OCI-LY3 (cell line): ENCODE results near the gene PBX4.

ENCODE experiments used
- EZH2phosphoT487 ChIP-seq: fragments of 200-600 bp; shearing (Covaris generic); IDR thresholded peaks from 2 replicates; pipeline ENCODE4 v1.6.1; 2018; ENCODE audit warnings: antibody characterized with exemption, mixed run types, low read depth
- TF ChIP-seq, protein P1 (sequence below): fragments of 200-600, 300-600 bp; sonication (generic); IDR thresholded peaks from 2 replicates; pipeline ENCODE4 v1.5.1; 2014; ENCODE audit warnings: antibody characterized with exemption, low read length, low read depth

DNA sequence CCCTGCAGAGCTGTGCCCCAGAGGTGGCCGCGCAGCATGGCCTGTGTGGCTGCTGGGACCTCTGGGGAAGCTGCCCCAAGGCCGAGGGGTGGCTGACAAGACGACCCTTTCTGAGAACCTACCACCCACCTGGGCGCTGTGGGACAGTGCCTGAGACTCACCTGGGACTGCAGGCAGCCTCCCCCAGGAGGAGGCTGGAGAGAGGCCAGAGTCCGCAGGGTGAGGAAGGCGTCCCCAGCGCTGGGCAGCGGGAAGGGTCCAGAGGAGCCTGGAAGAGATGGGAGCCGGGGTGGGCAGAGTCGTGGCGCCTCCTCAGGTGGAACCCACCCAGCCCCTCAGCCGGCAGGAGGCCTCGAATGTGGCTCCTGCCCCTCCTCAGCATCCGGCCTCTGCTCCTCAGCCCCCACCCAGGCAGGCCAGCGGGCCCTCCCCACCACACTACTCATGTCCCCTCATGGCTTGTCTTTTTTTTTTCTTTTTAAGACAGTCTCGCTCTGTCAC lies 55.1 kb downstream of the PBX4 start:
- TF ChIP-seq, protein P1, sequence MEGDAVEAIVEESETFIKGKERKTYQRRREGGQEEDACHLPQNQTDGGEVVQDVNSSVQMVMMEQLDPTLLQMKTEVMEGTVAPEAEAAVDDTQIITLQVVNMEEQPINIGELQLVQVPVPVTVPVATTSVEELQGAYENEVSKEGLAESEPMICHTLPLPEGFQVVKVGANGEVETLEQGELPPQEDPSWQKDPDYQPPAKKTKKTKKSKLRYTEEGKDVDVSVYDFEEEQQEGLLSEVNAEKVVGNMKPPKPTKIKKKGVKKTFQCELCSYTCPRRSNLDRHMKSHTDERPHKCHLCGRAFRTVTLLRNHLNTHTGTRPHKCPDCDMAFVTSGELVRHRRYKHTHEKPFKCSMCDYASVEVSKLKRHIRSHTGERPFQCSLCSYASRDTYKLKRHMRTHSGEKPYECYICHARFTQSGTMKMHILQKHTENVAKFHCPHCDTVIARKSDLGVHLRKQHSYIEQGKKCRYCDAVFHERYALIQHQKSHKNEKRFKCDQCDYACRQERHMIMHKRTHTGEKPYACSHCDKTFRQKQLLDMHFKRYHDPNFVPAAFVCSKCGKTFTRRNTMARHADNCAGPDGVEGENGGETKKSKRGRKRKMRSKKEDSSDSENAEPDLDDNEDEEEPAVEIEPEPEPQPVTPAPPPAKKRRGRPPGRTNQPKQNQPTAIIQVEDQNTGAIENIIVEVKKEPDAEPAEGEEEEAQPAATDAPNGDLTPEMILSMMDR, result no peak
- TF ChIP-seq EZH2phosphoT487, result no peak
